OCI-LY1 (cell line): ENCODE results near the gene XRRA1.

Experiments used
- H2AFZ ChIP-seq: fragments of 200-600 bp; sonication (generic), shearing (Covaris generic); 2 replicates; pipeline ENCODE4 v1.6.0; 2014; ENCODE audit warnings: antibody characterized with exemption, mild to moderate bottlenecking, low read length
- H3F3A ChIP-seq: fragments of 200-600 bp; sonication (generic), shearing (Covaris generic); 2 replicates; pipeline ENCODE4 v1.6.0; 2014; ENCODE audit warnings: mild to moderate bottlenecking, antibody characterized with exemption, low read length, moderate library complexity; ENCODE audit not compliant: insufficient read depth
- H3K27ac ChIP-seq: fragments of 200-600 bp; sonication (generic); 2 replicates; pipeline ENCODE4 v1.5.1; 2014; ENCODE audit warnings: low read length, mixed run types, mild to moderate bottlenecking, low read depth; ENCODE audit not compliant: poor library complexity, severe bottlenecking
- H3K27me3 ChIP-seq: fragments of 200-600 bp; sonication (generic); 2 replicates; pipeline ENCODE4 v1.6.0; 2014; ENCODE audit warnings: antibody characterized with exemption, mild to moderate bottlenecking, low read length, moderate library complexity; ENCODE audit not compliant: insufficient read depth
- H3K36me3 ChIP-seq: fragments of 200-600 bp; sonication (generic); 2 replicates; pipeline ENCODE4 v1.6.1; 2014; ENCODE audit warnings: mild to moderate bottlenecking, antibody characterized with exemption, low read length, moderate library complexity, mixed read lengths; ENCODE audit not compliant: insufficient read depth
- H3K4me1 ChIP-seq: fragments of 200-600 bp; sonication (generic); 2 replicates; pipeline ENCODE4 v1.5.1; 2014; ENCODE audit warnings: mild to moderate bottlenecking, low read length, moderate library complexity; ENCODE audit not compliant: insufficient read depth, severe bottlenecking
- H3K4me2 ChIP-seq: fragments of 200-600 bp; sonication (generic), shearing (Covaris generic); 2 replicates; pipeline ENCODE4 v1.6.1; 2014; ENCODE audit warnings: low read length
- H3K4me3 ChIP-seq: fragments of 200-600 bp; sonication (generic); 2 replicates; pipeline ENCODE4 v1.5.1; 2014; ENCODE audit warnings: low read length, low read depth, mild to moderate bottlenecking, mixed read lengths; ENCODE audit not compliant: poor library complexity, severe bottlenecking
- H3K79me2 ChIP-seq: fragments of 200-600 bp; shearing (Covaris generic); 2 replicates; pipeline ENCODE4 v1.6.1; 2016; ENCODE audit warnings: mixed run types, low read length, mixed read lengths; ENCODE audit not compliant: insufficient read depth
- H3K9ac ChIP-seq: fragments of 200-600 bp; sonication (generic), shearing (Covaris generic); 2 replicates; pipeline ENCODE4 v1.6.1; 2014; ENCODE audit warnings: mild to moderate bottlenecking, low read length, mixed read lengths
- H3K9me2 ChIP-seq: fragments of 200-600 bp; sonication (generic), shearing (Covaris generic); 2 replicates; pipeline ENCODE4 v1.6.1; 2014; ENCODE audit warnings: low read depth, mild to moderate bottlenecking, low read length, mixed read lengths
- H3K9me3 ChIP-seq: fragments of 200-600 bp; shearing (Covaris generic); 2 replicates; pipeline ENCODE4 v1.6.1; 2014; ENCODE audit warnings: low read length, mixed read lengths
- H4K20me1 ChIP-seq: fragments of 200-600 bp; sonication (generic), shearing (Covaris generic); 2 replicates; pipeline ENCODE4 v1.6.0; 2016; ENCODE audit warnings: mild to moderate bottlenecking, low read length; ENCODE audit not compliant: insufficient read depth
- EZH2 ChIP-seq: fragments of 200-600 bp; sonication (generic), shearing (Covaris generic); IDR thresholded peaks from 2 replicates; pipeline ENCODE4 v1.8.0; 2017; ENCODE audit warnings: borderline replicate concordance, mixed run types, mild to moderate bottlenecking, antibody characterized with exemption, low read length, moderate library complexity, mixed read lengths
- TF ChIP-seq, protein P1 (sequence below): fragments of 200-600 bp; sonication (generic), shearing (Covaris generic); IDR thresholded peaks from 2 replicates; pipeline ENCODE4 v1.5.1; 2017; ENCODE audit warnings: mild to moderate bottlenecking, antibody characterized with exemption, low read length, moderate library complexity, mixed read lengths

Gene XRRA1

DNA sequence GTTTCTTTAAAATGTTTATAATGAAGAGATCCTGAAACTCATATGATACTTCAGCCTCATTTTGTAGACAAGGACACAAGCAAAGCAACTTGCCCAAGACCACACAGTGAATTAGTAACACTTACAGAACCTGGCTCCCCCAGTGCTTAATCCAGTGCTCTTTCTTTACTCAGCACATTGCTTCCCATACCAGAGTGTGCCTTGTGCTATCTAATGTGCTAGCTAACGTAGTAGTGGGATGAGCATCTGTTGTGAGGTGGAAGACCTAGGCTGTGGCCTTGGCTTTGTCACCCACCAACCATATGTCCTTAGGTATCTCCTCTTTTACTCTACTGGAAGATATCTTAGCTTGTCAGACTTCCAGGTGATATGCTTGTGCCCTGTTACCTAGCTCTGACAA lies 5.3 kb upstream of the XRRA1 start:
- Histone ChIP-seq H3K4me2 (no peak overlapping the region), H3K27me3 (no peaks in the 10 kb centered on the region), H3K79me2 (peaks cover 99% of the 10 kb centered on the region), H3K4me1 (peaks cover 42% of the 10 kb centered on the region), H2AFZ (no peak overlapping the region), H3F3A (no peaks in the 10 kb centered on the region), H3K27ac (peak overlapping the region; percentile 5), H3K36me3 (peaks cover 78% of the 10 kb centered on the region), H3K9me3 (no peaks in the 10 kb centered on the region), H4K20me1 (no peaks in the 10 kb centered on the region), H3K4me3 (no peak overlapping the region), H3K9me2 (no peaks in the 10 kb centered on the region), H3K9ac (no peak overlapping the region)
- no peak for TF ChIP-seq EZH2
- TF ChIP-seq, protein P1, sequence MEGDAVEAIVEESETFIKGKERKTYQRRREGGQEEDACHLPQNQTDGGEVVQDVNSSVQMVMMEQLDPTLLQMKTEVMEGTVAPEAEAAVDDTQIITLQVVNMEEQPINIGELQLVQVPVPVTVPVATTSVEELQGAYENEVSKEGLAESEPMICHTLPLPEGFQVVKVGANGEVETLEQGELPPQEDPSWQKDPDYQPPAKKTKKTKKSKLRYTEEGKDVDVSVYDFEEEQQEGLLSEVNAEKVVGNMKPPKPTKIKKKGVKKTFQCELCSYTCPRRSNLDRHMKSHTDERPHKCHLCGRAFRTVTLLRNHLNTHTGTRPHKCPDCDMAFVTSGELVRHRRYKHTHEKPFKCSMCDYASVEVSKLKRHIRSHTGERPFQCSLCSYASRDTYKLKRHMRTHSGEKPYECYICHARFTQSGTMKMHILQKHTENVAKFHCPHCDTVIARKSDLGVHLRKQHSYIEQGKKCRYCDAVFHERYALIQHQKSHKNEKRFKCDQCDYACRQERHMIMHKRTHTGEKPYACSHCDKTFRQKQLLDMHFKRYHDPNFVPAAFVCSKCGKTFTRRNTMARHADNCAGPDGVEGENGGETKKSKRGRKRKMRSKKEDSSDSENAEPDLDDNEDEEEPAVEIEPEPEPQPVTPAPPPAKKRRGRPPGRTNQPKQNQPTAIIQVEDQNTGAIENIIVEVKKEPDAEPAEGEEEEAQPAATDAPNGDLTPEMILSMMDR: no peak

DNA sequence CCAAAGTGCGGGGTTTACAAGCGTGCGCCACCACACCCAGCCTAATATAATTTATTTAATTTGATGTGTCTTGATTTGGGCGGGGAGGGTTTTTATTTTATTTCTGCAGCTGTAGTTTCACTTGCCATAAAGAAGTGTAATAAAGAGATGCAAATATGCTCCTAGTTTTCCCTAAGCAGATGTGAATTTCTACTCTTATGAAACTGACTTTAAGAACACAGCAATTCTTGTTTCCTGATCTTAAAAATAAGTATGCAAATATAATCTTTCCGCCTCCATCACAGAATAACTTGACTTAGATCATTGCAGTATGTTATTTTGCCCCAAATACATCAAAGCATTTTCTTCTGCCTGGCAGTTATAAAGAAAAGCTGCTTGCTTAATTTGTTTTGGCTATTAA lies 4.6 kb upstream of the XRRA1 start:
- Histone ChIP-seq H4K20me1 (no peaks in the 10 kb centered on the region), H3K79me2 (peaks cover 94% of the 10 kb centered on the region), H3K9me2 (no peaks in the 10 kb centered on the region), H2AFZ (no peak overlapping the region), H3K36me3 (peaks cover 71% of the 10 kb centered on the region), H3K27ac (peak overlapping the region; percentile 5), H3K27me3 (no peaks in the 10 kb centered on the region), H3K4me2 (peak overlapping the region; percentile 5; the same call in 1 of the 2 replicates), H3K4me1 (peaks cover 43% of the 10 kb centered on the region), H3K4me3 (no peak overlapping the region), H3F3A (no peaks in the 10 kb centered on the region), H3K9ac (no peak overlapping the region), H3K9me3 (no peaks in the 10 kb centered on the region)
- TF ChIP-seq EZH2: no peak
- TF ChIP-seq, protein P1: no peak

DNA sequence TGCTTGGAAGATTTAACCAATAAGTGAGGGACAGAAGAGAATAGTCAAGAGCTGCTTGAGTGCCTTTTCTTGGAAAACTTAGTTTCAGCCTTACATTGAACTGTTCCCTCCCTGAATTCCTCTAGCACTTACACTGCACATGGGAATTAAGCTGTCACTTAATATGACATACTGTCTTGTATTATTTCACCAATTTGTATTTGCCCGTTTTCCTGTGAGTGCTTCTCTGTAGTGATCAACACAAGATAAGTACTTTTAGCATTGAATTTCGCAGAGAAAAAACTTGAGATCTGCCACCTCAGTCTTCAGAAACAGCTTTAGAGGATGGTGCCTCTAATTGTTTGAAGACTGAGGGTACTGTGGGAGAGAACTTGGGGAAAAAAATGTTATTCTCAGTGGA lies 3.9 kb upstream of the XRRA1 start:
- H3K4me3 ChIP-seq: no peak overlapping the region
- peak overlapping the region; percentile 22; the same call in 1 of the 2 replicates for H3K4me2 ChIP-seq
- peaks cover 67% of the 10 kb centered on the region for H3K36me3 ChIP-seq
- no peaks in the 10 kb centered on the region for H3F3A ChIP-seq
- no peak overlapping the region for H3K27ac ChIP-seq
- no peaks in the 10 kb centered on the region for H3K27me3 ChIP-seq
- H3K79me2 ChIP-seq: peaks cover 89% of the 10 kb centered on the region
- peaks cover 50% of the 10 kb centered on the region for H3K4me1 ChIP-seq
- no peaks in the 10 kb centered on the region for H3K9me2 ChIP-seq
- H3K9me3 ChIP-seq: no peaks in the 10 kb centered on the region
- no peak for TF ChIP-seq EZH2
- TF ChIP-seq, protein P1: no peak
- no peaks in the 10 kb centered on the region for H4K20me1 ChIP-seq
- H2AFZ ChIP-seq: no peak overlapping the region
- no peak overlapping the region for H3K9ac ChIP-seq
